HEK293 (cell line): ENCODE results near the gene TNRC6A.

Source experiments
- BCL6B ChIP-seq: fragments of 450-650 bp; formaldehyde crosslinking; IDR thresholded peaks from 2 replicates; pipeline ENCODE4 v1.5.1; 2017; ENCODE audit warnings: missing biosample characterization, missing genetic modification characterization
- CTCF ChIP-seq: fragments of 450-650 bp; formaldehyde crosslinking; IDR thresholded peaks from 2 replicates; pipeline ENCODE4 v1.5.1; 2016; ENCODE audit warnings: missing biosample characterization, missing genetic modification characterization
- PRDM10 ChIP-seq: fragments of 450-650 bp; formaldehyde crosslinking; IDR thresholded peaks from 2 replicates; pipeline ENCODE4 v1.5.1; 2016; ENCODE audit warnings: missing biosample characterization, missing genetic modification characterization

GRCh38 chr16:24692854-24693253 is 36.6 kb upstream of the TNRC6A start:
- TF ChIP-seq CTCF (no peak), PRDM10 (tag by site-specific recombination) (no peak), BCL6B (tag by site-specific recombination) (no peak)
